Measurements from ENCODE around the gene DGCR2.
"Not testable (repeated sequence)": the region's sequence is repeated elsewhere in the genome, so short reads cannot be mapped to it uniquely, and the experiment has no call there.

DGCR2 gene

DNA sequence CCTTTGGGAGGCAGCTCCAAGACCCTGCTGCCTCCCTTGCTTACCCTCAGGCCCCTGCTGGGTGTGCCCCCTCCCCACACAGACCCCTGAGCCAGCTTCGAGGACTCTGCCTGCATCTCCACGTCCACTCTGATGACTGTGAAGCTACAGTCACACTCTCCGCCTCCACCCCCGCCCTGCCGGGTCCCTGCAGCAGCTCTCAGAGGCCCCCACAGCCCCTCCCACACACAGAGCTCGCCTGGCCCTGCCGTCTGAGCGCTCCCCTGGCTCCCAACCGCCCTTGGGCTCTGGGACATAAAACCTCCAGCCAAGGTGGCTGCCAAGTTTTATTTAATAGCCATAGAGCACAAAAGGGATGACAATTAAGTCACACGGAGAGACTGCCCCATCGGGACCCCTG is 96.1 kb downstream of the DGCR2 start:
- H4K20me1 ChIP-seq (ENCODE audit: insufficient read depth, low read length); H2AFZ ChIP-seq (ENCODE audit: low read length); H3K79me2 ChIP-seq (ENCODE audit: low read length); H3K4me2 ChIP-seq (ENCODE audit: low read depth, low read length); H3K9ac ChIP-seq (ENCODE audit: low read length); DNase-seq; H3K9me2 ChIP-seq (replicated peaks; ENCODE audit: insufficient read depth, low read length); H3K4me1 ChIP-seq (ENCODE audit: low read length); H3F3A ChIP-seq (ENCODE audit: insufficient read depth, low read length); H3K27ac ChIP-seq (ENCODE audit: low read length); H3K36me3 ChIP-seq (replicated peaks; ENCODE audit: insufficient read depth, low read length); H3K9me3 ChIP-seq (replicated peaks; ENCODE audit: insufficient read depth, low read length); H3K4me3 ChIP-seq (ENCODE audit: low read length): not testable (repeated sequence)
- peaks cover 17% of the 10 kb centered on the region for H3K27me3 ChIP-seq (replicated peaks; ENCODE audit: insufficient read depth, low read length)

DNA sequence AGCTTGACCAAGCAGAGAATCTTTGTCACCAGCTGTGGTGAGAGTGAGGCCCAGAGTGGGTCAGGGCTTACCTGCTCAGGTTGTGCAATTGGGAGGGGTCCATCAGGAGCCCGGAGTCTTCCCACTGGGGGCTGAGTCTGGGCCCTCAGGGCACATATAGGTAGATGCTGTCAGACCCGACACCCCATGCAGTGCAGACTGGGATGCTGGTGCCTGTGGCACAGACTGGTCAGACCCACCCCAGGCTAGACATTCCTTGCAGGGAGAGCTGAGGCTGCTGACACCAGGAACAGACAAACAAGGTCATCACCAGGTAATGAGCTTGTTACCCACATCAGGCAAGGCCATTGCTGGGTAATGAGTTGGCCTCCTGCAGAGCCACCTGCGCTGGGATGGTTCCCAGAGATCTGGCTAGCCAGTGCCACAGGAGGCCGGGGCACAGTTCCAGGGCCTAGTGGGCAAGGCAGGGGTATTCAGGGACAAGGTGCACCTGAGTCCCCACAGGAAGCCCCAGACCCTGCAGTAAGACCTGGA is 97.2 kb downstream of the DGCR2 start:
- not testable (repeated sequence) for H3K9ac ChIP-seq (ENCODE audit: low read length); H3K4me3 ChIP-seq (ENCODE audit: low read length); H3K79me2 ChIP-seq (ENCODE audit: low read length); H3F3A ChIP-seq (ENCODE audit: insufficient read depth, low read length); H3K4me2 ChIP-seq (ENCODE audit: low read depth, low read length); H3K9me3 ChIP-seq (replicated peaks; ENCODE audit: insufficient read depth, low read length); H2AFZ ChIP-seq (ENCODE audit: low read length); DNase-seq; H3K4me1 ChIP-seq (ENCODE audit: low read length); H4K20me1 ChIP-seq (ENCODE audit: insufficient read depth, low read length); H3K9me2 ChIP-seq (replicated peaks; ENCODE audit: insufficient read depth, low read length); H3K27ac ChIP-seq (ENCODE audit: low read length); H3K36me3 ChIP-seq (replicated peaks; ENCODE audit: insufficient read depth, low read length)
- H3K27me3 ChIP-seq (replicated peaks; ENCODE audit: insufficient read depth, low read length) = peaks cover 28% of the 10 kb centered on the region

GRCh38 chr22:19023931-19024330 is 98.3 kb downstream of the DGCR2 start:
- not testable (repeated sequence) for DNase-seq; H3K27ac ChIP-seq (ENCODE audit: low read length)

GRCh38 chr22:19022755-19023154 is 99.5 kb downstream of the DGCR2 start:
- DNase-seq = no peak
- H3K4me2 ChIP-seq (ENCODE audit: low read depth, low read length) = no peak overlapping the region
- no peak overlapping the region for H3K4me3 ChIP-seq (ENCODE audit: low read length)
- no peaks in the 10 kb centered on the region for H4K20me1 ChIP-seq (ENCODE audit: insufficient read depth, low read length)
- H3K9me2 ChIP-seq (replicated peaks; ENCODE audit: insufficient read depth, low read length) = no peaks in the 10 kb centered on the region
- H3K27me3 ChIP-seq (replicated peaks; ENCODE audit: insufficient read depth, low read length) = peaks cover 36% of the 10 kb centered on the region
- H3K9me3 ChIP-seq (replicated peaks; ENCODE audit: insufficient read depth, low read length) = no peaks in the 10 kb centered on the region
- H3K79me2 ChIP-seq (ENCODE audit: low read length) = no peaks in the 10 kb centered on the region
- no peak overlapping the region for H3K27ac ChIP-seq (ENCODE audit: low read length)
- no peak overlapping the region for H3K9ac ChIP-seq (ENCODE audit: low read length)
- TF ChIP-seq EZH2phosphoT487 (IDR thresholded peaks at IDR 0.05; ENCODE audit: low read length) = no peak
- TF ChIP-seq, protein P1, sequence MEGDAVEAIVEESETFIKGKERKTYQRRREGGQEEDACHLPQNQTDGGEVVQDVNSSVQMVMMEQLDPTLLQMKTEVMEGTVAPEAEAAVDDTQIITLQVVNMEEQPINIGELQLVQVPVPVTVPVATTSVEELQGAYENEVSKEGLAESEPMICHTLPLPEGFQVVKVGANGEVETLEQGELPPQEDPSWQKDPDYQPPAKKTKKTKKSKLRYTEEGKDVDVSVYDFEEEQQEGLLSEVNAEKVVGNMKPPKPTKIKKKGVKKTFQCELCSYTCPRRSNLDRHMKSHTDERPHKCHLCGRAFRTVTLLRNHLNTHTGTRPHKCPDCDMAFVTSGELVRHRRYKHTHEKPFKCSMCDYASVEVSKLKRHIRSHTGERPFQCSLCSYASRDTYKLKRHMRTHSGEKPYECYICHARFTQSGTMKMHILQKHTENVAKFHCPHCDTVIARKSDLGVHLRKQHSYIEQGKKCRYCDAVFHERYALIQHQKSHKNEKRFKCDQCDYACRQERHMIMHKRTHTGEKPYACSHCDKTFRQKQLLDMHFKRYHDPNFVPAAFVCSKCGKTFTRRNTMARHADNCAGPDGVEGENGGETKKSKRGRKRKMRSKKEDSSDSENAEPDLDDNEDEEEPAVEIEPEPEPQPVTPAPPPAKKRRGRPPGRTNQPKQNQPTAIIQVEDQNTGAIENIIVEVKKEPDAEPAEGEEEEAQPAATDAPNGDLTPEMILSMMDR (IDR thresholded peaks at IDR 0.05; ENCODE audit: low read length) = no peak
- no peak for TF ChIP-seq EZH2 (optimal IDR thresholded peaks at IDR 0.05; ENCODE audit: low read depth, low read length)
- no peaks in the 10 kb centered on the region for H3K36me3 ChIP-seq (replicated peaks; ENCODE audit: insufficient read depth, low read length)
- H3F3A ChIP-seq (ENCODE audit: insufficient read depth, low read length) = no peaks in the 10 kb centered on the region
- no peak overlapping the region for H2AFZ ChIP-seq (ENCODE audit: low read length)
- H3K4me1 ChIP-seq (ENCODE audit: low read length) = no peaks in the 10 kb centered on the region

More at GRCh38 chr22:19023931-19024330, 98.3 kb downstream of the DGCR2 start:
- not testable (repeated sequence) for H3K36me3 ChIP-seq (replicated peaks; ENCODE audit: insufficient read depth, low read length); H3K9ac ChIP-seq (ENCODE audit: low read length); H3K79me2 ChIP-seq (ENCODE audit: low read length); H3K9me3 ChIP-seq (replicated peaks; ENCODE audit: insufficient read depth, low read length); H3F3A ChIP-seq (ENCODE audit: insufficient read depth, low read length); H3K4me2 ChIP-seq (ENCODE audit: low read depth, low read length); H4K20me1 ChIP-seq (ENCODE audit: insufficient read depth, low read length); H3K4me3 ChIP-seq (ENCODE audit: low read length); H3K4me1 ChIP-seq (ENCODE audit: low read length); H2AFZ ChIP-seq (ENCODE audit: low read length); H3K9me2 ChIP-seq (replicated peaks; ENCODE audit: insufficient read depth, low read length)
- peaks cover 36% of the 10 kb centered on the region for H3K27me3 ChIP-seq (replicated peaks; ENCODE audit: insufficient read depth, low read length)

GRCh38 chr22:19019679-19020032 is 102.6 kb downstream of the DGCR2 start:
- Histone ChIP-seq H3F3A (ENCODE audit: insufficient read depth, low read length) (no peaks in the 10 kb centered on the region), H3K4me1 (ENCODE audit: low read length) (no peaks in the 10 kb centered on the region), H3K9ac (ENCODE audit: low read length) (no peak overlapping the region), H3K27me3 (replicated peaks; ENCODE audit: insufficient read depth, low read length) (peaks cover 33% of the 10 kb centered on the region), H3K4me2 (ENCODE audit: low read depth, low read length) (no peak overlapping the region), H3K36me3 (replicated peaks; ENCODE audit: insufficient read depth, low read length) (no peaks in the 10 kb centered on the region), H3K9me3 (replicated peaks; ENCODE audit: insufficient read depth, low read length) (no peaks in the 10 kb centered on the region), H4K20me1 (ENCODE audit: insufficient read depth, low read length) (no peaks in the 10 kb centered on the region), H3K4me3 (ENCODE audit: low read length) (no peak overlapping the region), H3K79me2 (ENCODE audit: low read length) (no peaks in the 10 kb centered on the region), H3K9me2 (replicated peaks; ENCODE audit: insufficient read depth, low read length) (no peaks in the 10 kb centered on the region), H2AFZ (ENCODE audit: low read length) (no peak overlapping the region), H3K27ac (ENCODE audit: low read length) (no peak overlapping the region)
- DNase-seq = no peak
- no peak for TF ChIP-seq EZH2 (optimal IDR thresholded peaks at IDR 0.05; ENCODE audit: low read depth, low read length)
